Lower leg skin (tissue), 4 donors: ENCODE results near the gene CREB5. TPM values are rescaled to one million over a fixed set of nuclear protein-coding genes. Genes with fewer than 3 reads are reported as not detected.

ENCODE experiments used
- DNase-seq, 2 donors: peaks; one replicate each; pipeline ENCODE4 v3.0.0-alpha.2; 2019; ENCODE audit warnings: low spot score in 2 of 2
- H3K4me3 ChIP-seq: fragments of 200-600 bp; sonication (generic); 2 replicates; pipeline ENCODE4 v1.5.1; 2017; ENCODE audit warnings: mild to moderate bottlenecking, low read depth; ENCODE audit not compliant: poor library complexity, severe bottlenecking
- CTCF ChIP-seq, 3 donors: fragments of 450-650 bp; IDR thresholded peaks; one replicate each; pipeline ENCODE4 v1.5.1; 2016; ENCODE audit warnings: antibody characterized with exemption in 3 of 3, mild to moderate bottlenecking in 3 of 3, moderate library complexity in 2 of 3
- POLR2A ChIP-seq, 2 donors: fragments of 450-650 bp; IDR thresholded peaks; one replicate each; pipeline ENCODE4 v1.6.1; 2016 to 2017; ENCODE audit warnings: antibody characterized with exemption in 2 of 2, mild to moderate bottlenecking in 1 of 2, moderate library complexity in 1 of 2
- WGBS, 2 donors: methylation state at CpG; one replicate each; pipeline ENCODE4 v1.1.5; 2018; 5-methylcytosine and 5-hydroxymethylcytosine counted together
- intact Hi-C: fragments of 100-400 bp; cut with DNase I; formaldehyde crosslinking; loops from one replicate; pipeline ENCODE4 v1.15.0; 2023; ENCODE audit warnings: low total_unique reads
- total RNA-seq, 4 donors: library from RNA; depleted of rRNA; stranded (reverse); fragments of >200 nt; gene quantifications; one replicate each; pipeline ENCODE4 v1.1.0, GENCODE V29; 2016

Gene CREB5
- total RNA-seq, 4 donors from 2014 or later: 2.5 to 15.0 (median 5.4) TPM

- no peak overlapping the region for H3K4me3 ChIP-seq
- intact Hi-C loops: no loop called here
- TF ChIP-seq POLR2A (IDR thresholded peaks at IDR 0.05) (no peak), CTCF (IDR thresholded peaks at IDR 0.05) (no peak)
- 82 to 85% methylated on average over 6 of the region's 6 CpGs for WGBS, 2 donors
- DNase-seq: no peak
Observed at GRCh38 chr7:28773423-28774145, 361.3 kb downstream of the CREB5 start.

GRCh38 chr7:28774261-28774988 lies 362.1 kb downstream of the CREB5 start:
- H3K4me3 ChIP-seq: no peak overlapping the region
- TF ChIP-seq CTCF (IDR thresholded peaks at IDR 0.05): no peak
- TF ChIP-seq POLR2A (IDR thresholded peaks at IDR 0.05): no peak
- DNase-seq: no peak
- WGBS, 2 donors: 40 to 45% methylated on average over 4 of the region's 4 CpGs
- intact Hi-C loops: no loop called here

GRCh38 chr7:28776463-28777157 lies 364.3 kb downstream of the CREB5 start:
- DNase-seq: no peak
- TF ChIP-seq CTCF (IDR thresholded peaks at IDR 0.05) (no peak), POLR2A (IDR thresholded peaks at IDR 0.05) (no peak)
- no peak overlapping the region for H3K4me3 ChIP-seq
- intact Hi-C loops: no loop called here
- WGBS, 2 donors: 92 to 95% methylated on average over 4 of the region's 4 CpGs

GRCh38 chr7:28778786-28779185 lies 366.5 kb downstream of the CREB5 start:
- DNase-seq: no peak
- intact Hi-C loops: no loop called here
- 45 to 48% methylated on average over 4 of the region's 4 CpGs for WGBS, 2 donors
- TF ChIP-seq CTCF (IDR thresholded peaks at IDR 0.05): no peak
- TF ChIP-seq POLR2A (IDR thresholded peaks at IDR 0.05): no peak
- no peak overlapping the region for H3K4me3 ChIP-seq

- no peak for TF ChIP-seq POLR2A (IDR thresholded peaks at IDR 0.05)
- TF ChIP-seq CTCF (IDR thresholded peaks at IDR 0.05): no peak
- no peak for DNase-seq
- intact Hi-C loops: no loop called here
- WGBS, 2 donors: 63 to 73% methylated on average over 6 of the region's 6 CpGs
- no peak overlapping the region for H3K4me3 ChIP-seq
Observed at GRCh38 chr7:28779954-28780353, 367.6 kb downstream of the CREB5 start.
